DMS79 treated with DMSO at 0.1 percent for 48 hours (cell line): ENCODE data around the gene FAM217A.
A peak's percentile ranks its signal among the peaks of the same experiment; 100 is the strongest.

Experiments
- DNase-seq: peaks from one replicate; lab custom pipeline; 2025; lab: John Stamatoyannopoulos, UW

Gene FAM217A

GRCh38 chr6:4084444-4085331, 5.8 kb upstream of the FAM217A start:
- DNase-seq = no peak

DNA sequence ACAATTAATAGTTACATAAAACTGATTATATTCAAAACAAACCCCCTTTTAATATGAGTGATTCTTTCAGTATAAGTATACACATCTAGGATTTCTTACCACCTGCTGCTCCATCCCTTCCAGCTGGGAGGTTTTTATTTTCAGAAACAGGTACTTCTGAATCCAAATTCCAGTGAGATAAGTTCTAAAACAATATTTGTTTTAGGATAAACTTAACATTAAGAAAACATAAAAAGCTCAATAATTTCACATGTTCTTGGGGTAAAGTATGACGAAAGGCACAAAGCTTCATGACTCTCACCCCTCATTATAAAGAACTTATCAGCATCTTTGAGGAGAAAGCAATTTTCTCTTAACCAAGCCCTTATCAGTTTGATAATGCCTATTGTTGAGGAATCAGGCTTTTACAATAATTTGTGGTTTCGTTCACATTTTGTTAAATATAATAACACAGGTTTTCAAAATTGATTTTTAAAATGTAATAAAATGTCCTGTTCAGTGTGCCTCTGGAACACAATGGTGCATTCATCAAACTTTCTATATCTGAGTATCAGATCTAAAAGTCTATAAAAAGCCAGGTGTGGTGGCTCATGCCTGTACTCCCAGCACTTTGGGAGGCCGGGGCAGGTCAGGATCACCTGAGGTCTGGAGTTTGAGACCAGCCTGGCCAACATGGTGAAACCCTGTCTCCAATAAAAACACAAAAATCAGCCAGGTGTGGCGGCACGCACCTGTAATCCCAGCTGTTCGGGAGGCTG, 4.3 kb downstream of the FAM217A start:
- no peak for DNase-seq

- no peak for DNase-seq
Observed at GRCh38 chr6:4071330-4071729, 7.6 kb downstream of the FAM217A start.

DNA sequence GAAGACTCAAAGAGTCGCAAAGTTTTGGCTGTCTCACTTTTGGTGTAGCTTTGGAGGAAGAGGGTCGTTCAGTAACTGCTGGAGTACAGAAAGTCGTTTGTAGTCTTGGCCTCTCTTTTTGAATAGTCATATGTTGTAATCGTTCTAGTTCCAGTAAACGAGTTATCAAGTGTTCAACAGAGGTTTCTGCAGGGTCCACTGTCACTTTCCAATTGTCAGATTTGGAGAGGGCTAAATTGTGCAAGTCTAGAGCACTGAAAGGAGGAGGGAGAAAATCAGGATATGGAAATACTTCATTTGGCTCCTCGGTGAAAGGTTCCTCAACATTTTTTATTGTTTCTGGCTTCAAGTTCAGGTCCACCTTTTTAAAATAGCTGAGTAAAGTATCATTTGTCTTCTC, 9.7 kb downstream of the FAM217A start:
- DNase-seq = no peak

GRCh38 chr6:4067673-4068072, 11.3 kb downstream of the FAM217A start:
- no peak for DNase-seq

- no peak for DNase-seq
Observed at GRCh38 chr6:4066029-4066755, 12.7 kb downstream of the FAM217A start.

GRCh38 chr6:4059115-4059777, 19.7 kb downstream of the FAM217A start:
- DNase-seq = no peak

DNA sequence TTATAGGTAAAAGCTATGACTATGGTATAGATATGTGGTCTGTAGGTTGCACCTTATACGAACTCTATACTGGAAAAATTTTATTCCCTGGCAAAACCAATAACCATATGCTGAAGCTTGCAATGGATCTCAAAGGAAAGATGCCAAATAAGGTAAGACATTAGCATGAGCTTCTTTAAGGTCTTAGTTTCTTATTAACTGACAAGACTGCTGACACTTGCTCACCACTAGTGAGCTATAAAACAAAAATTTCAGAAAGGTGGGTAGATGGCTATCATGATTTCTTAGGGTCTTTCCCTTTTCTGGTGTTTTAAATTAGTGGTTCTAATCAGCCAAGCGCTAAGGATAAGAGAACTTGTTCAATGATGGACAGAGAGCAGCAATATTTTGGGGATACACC, 21.9 kb downstream of the FAM217A start:
- DNase-seq = no peak

DNA sequence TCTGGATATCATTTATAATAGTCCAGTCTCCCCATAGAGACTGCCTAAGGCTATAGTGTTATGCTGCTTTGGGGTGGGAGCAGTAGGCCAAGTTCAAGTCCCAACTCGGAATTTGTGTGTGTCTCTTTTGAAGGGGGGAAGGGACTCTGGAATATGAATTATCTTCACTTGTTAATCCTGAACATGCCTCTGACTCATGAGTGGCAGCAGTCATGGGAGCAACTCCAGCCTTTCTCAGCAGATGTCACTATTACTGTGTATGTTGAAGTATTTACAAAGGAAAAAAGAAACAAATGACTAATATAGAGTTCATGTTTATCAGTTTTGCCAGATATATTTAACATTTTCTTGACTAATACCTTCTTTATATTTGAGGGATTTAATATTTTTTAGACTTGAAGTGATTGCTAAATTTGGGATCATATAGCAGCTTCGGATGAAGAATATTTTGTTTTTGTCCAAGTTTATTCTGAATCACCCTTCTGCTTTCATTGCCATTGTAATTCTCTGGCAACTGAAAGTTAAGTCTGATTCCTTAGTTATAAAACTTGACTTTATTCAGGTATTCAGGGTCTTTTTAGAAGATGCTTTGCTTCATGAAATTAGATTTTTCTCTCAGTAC, 23.4 kb downstream of the FAM217A start:
- DNase-seq = no peak

DNA sequence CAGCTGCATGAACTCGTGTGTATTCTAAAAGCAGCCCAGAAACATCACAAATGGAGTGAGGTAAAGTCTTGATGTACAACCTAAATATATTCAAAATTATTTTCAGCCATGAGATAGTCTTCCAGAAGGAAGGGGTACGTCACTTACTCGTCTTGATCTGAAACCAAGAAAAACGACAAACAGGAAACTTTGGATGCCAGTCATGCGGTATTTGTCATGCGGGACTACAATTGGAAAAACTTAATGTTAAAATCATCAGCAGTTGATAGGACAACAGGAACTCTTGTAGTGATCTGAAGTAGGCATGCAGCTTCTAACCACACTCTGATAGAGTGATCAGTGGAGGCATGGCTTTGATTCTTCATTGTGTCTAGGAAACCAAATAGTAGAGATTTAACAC, 29.7 kb downstream of the FAM217A start:
- no peak for DNase-seq

- no peak for DNase-seq
Observed at GRCh38 chr6:4041480-4041879, 37.5 kb downstream of the FAM217A start.

DNA sequence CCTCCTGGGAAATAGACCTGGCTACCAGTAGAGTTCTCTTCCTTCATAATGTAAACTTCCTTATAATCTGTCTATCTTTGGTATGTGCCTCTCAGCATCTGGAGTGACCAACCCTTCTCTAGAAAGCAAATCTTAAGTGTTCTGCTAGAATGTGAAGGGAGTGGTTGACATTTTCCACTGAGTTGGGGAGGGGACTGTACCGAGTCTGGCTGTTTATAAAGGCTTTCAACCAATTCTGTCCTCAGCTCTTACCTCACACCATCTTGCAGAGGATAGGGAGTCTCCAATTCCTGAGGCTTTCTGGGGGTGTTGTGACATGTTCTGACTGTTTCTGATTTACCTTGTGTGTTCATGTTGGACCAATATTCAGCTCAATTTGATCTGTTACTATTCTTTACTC, 39.6 kb downstream of the FAM217A start:
- no peak for DNase-seq

DNA sequence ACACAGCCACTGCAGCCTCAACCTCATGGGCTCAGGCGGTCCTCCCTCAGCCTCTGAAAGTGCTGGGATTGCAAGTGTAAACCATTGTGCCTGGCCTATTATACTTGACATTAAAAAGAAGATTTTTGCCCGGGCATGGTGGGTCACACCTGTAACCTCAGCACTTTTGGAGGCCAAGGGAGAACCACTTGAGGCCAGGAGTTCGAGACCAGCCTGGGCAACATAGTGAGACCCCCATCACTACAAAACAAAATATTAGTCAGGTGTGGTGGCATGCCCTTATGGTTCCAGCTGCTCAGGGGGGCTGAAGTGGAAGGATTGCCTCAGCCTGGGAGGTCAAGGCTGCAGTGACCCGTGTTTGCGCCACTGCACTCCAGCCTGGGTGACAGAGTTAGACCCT, 42.4 kb downstream of the FAM217A start:
- DNase-seq = no peak

- no peak for DNase-seq
Observed at GRCh38 chr6:4032475-4032874, 46.5 kb downstream of the FAM217A start.

DNA sequence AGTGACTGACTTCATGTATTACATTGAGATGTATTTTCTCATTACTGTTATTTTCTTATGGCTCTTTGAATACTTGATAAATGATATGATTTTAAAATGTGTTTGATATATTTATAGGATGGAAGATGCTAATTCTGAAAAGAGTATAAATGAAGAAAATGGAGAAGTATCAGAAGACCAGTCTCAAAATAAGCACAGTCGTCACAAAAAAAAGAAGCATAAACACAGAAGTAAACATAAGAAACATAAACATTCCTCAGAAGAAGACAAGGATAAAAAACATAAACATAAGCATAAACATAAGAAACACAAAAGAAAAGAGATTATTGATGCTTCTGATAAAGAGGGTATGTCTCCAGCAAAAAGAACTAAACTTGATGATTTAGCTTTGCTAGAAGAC, 47.5 kb downstream of the FAM217A start:
- no peak for DNase-seq

DNA sequence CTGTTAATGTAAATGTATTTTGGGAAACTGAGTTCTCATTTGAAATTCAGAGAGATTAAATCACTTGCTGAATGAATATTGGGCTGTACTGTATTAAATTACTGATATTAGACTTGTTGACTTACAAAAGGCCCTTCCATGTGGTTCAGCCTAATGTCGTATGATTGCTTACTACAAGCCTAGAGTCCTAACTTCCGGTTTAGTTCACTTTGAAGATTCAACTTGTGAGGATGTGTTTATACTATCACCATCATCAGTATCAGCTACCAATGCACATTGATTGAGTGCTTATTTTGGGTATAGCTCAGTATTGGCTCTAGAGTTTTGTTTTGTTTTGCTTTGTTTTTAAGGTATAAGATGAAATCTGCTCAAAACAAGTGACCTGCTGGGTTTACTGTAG, 48.3 kb downstream of the FAM217A start:
- DNase-seq = no peak

GRCh38 chr6:4029687-4030086, 49.2 kb downstream of the FAM217A start:
- DNase-seq = no peak

DNA sequence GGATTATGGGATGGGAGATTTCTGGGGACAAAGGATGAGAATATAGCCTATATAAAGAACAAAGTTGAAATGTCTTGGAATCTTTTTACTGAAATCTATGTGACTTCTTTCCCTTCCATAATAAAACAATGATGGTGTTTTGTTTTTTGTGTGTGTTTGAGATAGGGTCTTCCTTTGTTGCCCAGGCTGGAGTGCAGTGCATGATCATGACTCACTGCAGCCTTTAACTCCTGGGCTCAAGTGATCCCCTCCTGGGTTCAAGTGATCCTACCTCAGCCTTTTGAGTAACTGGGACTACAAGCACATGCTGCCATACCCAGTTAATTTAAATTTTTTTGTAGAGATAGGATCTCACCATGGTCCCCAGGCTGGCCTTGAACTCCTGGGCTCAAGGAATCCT, 50.9 kb downstream of the FAM217A start:
- DNase-seq = no peak

DNA sequence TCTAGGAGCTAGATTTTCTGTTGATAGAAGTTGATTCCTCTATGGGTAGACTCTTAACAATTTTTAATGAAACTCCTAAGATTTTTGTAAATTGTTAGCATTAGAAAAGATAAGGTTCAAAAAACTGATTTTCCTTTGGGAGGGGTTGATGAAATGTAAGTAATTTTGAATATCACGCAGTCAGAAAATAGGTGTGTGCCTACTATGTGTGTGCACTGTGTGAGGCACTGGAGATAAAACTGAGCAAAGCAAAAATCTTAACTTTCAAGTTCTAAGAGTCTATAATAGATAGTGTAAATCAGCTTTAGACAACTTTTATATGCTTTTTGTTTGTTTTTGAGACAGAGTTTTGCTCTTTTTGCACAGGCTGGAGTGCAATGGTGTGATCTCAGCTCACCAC, 53.3 kb downstream of the FAM217A start:
- DNase-seq = no peak

DNA sequence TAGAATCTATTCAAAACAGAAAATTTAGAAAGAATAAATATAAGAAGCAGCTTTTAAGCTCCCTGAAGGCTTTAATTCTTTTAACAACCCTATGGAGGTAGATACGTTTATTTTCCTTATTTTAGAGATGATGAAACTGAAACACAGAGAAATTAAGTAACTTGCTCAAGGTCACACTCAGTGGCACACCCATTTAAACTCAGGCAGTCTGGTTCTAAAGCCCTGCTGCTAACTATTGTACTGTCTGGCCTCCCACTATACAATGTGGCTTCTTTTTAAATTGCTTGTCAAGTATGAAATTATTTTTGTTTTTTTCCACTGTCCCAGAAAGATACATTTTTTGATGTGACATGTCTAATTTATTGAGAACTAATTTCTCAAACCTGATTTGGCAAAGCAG, 55.7 kb downstream of the FAM217A start:
- DNase-seq = no peak

- DNase-seq = peak; percentile 0
Observed at GRCh38 chr6:4021854-4022695, 56.9 kb downstream of the FAM217A start.
